Activated CD4-positive, alpha-beta T cell treated with anti-CD3 and anti-CD28 coated beads, Interleukin-2, amount 50 U/mL, for 48 hours (primary cell): Measurements from ENCODE around the gene CERS6.
"Not testable (repeated sequence)": the region's sequence is repeated elsewhere in the genome, so short reads cannot be mapped to it uniquely, and the experiment has no call there.

ENCODE experiments used
- DNase-seq, 2 experiments: peaks; one replicate each; pipeline ENCODE4 v3.0.0-alpha.2; 2020

The CERS6 gene, protein sequence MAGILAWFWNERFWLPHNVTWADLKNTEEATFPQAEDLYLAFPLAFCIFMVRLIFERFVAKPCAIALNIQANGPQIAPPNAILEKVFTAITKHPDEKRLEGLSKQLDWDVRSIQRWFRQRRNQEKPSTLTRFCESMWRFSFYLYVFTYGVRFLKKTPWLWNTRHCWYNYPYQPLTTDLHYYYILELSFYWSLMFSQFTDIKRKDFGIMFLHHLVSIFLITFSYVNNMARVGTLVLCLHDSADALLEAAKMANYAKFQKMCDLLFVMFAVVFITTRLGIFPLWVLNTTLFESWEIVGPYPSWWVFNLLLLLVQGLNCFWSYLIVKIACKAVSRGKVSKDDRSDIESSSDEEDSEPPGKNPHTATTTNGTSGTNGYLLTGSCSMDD

DNA sequence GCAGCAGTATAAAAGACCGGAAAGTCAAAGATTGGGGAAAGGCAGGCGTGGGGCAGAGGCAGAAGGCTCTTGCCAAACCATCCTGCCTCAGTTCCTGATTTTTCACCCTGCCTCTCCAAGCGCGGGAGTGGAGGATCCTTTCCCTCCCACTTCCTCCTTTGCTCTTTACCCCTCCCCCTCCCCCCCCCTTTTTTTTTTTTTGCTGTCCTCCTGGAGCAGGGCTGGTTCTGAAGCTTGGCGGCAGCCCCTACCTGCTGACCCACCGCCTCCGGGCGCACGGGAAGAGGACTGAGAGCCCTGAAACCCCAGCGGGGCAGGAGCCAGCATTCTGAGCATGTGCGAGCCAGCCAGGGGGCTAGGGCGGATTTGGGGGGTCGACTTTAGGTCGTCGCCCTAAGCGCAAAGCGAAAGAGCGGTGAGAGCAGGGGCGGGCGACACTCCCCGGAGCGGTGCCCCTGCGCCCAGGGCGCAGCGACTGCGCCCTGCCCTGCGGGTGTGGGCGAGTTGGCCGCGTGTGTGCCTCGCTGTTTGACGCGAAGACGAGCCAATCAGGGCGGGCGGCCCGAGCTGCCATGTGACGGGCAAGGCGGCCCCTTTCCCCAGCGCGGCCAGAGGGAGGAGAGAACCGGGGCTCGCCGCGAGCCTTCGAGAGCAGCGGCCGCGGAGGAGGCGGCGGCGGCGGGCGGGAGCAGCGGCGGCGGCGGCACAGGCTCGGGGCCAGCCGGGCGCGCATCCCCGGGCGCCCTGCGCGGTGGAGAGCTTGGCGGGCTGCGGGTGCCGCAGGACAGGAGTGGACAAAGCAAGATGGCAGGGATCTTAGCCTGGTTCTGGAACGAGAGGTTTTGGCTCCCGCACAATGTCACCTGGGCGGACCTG lies at the start of gene CERS6:
Gene CERS6 (plus strand): TSS at position 628 of the 876 bp plus-strand sequence. CDS start 177 bp downstream, at position 805.
- DNase-seq = peak; percentile 88 to 91

DNA sequence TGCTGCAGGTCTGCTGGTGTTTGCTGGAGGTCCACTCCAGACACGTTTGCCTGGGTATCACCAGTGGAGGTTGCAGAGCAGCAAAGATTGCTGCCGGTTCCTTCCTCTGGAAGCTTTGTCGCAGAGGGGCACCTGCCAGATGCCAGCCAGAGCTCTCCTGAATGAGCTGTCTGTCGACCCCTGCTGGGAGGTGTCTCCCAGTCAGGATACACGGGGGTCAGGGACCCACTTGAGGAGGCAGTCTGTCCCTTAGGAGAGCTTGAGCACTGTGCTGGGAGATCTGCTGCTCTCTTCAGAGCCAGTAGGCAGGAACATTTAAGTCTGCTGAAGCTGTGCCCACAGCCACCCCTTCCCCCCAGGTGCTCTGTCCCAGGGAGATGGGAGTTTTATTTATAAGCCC lies 43.8 kb upstream of the CERS6 start:
- DNase-seq = not testable (repeated sequence)

DNA sequence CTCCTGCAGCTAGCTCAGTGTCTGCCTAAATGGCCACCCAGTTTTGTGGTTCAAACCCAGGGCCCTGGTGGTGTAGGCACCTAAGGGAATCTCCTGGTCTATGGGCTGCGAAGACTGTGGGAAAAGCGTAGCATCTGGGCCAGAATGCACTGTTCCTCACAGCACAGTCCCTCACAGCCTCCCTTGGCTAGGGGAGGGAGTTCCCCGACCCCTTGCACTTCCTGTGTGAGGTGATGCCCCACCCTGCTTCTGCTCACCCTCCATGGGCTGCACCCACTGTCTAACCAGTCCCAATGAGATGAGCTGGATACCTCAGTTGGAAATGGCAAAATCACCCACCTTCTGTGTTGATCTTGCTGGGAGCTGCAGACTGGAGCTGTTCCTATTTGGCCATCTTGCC lies 43.0 kb upstream of the CERS6 start:
- DNase-seq = not testable (repeated sequence)

DNA sequence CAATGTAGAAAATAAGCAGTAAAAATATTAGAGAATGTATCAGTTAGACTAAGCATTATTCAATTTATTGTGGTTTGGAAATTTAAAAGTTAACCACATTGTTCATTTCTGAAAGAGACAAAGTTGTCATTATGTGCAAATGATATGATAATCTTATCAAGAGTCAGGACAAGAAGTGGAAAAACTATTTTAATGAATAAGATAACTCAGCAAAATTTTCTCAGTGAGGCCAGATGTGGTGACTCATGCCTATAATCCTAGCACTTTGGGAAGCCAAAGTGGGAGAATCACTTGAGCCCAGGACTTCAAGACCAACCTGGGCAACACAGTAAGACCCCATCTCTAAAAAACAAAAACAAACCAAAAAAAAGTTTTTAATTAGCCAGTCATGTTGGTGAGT lies 39.5 kb upstream of the CERS6 start:
- DNase-seq = no peak

DNA sequence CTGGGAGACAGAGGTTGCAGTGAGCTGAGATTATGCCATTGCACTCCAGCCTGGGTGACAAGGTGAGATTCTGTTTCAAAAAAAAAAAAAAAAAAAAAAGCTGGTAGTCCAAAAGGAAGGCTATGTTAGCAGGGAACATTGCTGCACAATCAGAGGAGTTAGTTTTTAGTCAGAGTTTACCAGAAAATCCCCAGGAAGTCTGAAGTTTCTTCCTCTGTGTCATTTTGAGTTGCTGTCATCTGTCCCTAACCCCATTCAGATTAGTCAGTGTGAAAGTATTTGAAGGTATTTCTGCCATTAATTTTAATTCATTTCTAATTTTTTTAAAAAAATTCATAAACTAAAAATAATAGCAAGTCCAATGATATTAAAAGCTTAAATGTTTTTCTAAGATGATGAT lies 33.5 kb upstream of the CERS6 start:
- no peak for DNase-seq

DNA sequence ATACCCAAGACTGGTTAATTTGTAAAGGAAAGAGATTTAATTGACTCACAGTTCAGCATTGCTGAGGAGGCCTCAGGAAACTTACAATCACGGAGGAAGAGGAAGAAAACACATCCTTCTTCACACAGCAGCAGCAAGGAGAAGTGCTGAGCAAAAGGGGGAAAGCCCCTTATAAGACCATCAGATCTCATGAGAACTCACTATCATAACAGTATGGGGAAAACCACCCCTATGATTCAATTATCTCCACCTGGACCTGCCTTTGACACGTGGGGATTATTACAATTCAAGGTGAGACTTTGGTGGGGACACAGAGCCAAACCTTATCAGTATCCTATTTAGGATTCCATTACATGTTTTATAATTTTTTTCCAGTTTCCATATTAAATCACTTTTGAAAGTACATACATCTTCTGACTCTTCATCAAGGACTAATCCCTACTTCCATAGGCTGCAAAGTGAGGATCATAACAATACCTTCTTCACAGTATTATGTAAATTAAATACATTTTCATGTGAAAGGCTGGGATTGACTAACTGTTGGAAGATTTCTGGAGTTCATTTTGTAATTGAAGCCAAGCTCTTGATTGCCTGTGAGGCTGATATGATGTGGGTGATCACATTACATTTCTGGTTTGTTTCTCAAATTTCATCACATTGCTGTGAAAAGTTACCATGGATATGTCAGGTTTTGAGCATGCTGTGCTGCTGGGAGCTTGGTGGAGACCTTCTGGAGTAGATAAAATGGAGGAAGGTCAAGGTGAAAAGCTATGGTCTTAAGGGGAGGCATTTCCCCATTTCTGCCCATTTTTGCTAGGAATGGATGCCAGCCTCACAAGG lies 31.7 kb upstream of the CERS6 start:
- no peak for DNase-seq

DNA sequence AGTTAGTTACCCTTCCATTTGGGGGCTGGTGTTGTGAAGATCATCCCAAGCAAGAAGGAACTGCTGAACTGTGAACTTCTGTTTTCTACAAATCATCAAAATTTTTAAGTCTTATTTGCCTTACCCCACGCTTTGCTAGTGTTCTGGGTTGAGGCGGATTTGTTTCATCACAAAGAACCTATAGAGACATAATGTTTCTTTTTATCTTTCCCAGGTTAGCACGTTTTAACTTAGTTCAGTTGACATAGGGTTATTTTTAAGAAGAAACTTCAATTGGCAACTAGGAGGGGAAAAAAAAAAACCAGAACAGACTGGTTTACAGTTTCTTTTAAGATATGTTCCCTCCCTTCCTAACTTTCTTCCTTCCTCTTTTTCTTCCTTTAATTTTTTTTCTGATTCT lies 31.1 kb upstream of the CERS6 start:
- DNase-seq = no peak

DNA sequence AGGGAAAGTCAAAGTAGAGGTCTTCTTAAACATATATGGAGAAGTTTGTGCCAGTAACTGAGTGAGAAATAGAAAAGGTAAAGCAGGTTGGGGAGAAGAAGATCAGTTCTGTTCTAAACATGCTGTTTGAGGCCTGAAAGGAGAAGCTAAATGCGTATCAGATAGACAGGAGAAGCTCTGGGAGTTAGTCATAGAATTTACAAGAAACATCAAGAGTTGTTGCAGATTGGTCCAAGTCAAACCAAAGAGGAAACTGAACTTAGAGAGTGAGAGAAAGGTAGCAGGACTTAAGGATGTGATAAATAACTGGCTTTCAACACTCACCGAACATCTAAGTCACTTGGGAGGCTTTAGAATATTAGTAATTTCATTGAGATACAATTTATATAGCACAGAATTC lies 29.2 kb upstream of the CERS6 start:
- DNase-seq = no peak

DNA sequence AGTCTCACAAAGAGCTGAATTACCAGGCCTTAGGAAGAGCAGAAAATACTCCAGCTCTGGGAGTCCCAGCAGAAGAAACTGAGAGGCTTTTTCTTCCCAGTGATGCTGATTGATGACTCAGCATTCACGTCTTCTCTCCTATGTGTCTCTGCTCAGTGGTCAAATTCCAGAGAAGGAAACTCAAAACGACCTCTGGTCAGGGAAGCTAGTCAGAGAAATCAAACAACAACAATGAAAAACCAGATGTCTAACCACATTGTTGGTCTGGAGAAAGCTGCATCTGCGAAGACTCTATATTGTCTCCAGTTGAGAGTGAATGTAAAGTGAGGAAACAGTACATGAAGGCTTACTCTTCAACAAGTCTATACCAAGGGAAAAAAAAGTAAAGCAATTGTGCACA lies 28.6 kb upstream of the CERS6 start:
- DNase-seq = no peak

DNA sequence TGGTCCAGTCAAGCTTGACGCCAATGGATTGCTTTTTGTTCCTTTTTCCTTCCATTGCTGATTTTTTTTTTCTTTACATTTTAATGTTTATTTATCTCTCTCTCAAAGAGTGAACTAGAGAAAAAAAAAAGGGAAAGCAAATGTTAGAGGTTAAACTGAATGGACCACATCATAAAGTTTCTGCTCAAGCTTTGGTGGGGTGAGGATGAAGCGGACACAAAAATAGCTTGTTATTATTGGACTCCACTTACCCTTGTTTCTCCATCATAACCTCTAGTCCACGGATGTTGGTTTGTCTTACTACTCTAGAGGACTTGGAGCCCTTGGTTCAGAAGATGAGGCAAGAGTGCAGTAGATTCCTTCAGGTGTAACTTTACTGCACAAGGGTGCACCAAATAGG lies 27.6 kb upstream of the CERS6 start:
- no peak for DNase-seq

DNA sequence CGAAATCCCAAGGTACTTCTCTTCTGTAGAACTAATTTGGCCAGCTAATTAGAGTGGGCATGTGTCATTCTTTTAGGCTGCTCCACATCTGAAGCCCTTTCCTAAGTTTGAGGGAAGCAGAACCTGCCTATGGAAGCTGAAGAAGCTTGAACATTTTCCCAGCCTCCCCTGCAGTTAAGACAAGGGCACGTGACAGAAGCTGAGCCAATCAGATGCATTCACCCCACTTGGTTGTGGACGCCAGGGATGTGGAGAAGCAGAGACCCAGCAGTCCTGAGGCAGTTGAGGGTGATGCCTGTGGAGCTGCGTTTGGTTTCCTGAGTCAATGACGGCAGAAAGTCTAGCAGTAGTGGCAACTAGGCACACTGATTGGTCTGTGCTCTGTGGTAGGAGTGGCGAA lies 26.1 kb upstream of the CERS6 start:
- no peak for DNase-seq

DNA sequence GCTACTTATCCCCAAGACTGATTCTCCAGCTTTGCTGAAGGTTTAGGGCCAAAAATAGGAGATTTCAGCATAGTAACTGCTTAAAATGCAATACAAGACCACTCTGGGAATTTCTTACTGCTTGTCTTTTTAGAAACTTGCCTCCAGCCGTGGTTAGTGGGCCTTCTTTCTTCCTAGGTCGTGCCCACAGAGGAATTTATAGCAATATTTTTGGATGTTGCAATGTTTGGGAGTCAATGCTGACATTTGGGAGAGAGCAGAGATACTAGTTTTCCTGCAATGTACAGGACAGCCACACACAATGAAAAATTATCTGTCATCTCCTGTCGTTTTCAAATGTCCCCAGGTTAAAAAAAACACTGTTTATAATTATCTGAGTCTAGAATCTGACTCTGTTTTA lies 25.6 kb upstream of the CERS6 start:
- DNase-seq = no peak

DNA sequence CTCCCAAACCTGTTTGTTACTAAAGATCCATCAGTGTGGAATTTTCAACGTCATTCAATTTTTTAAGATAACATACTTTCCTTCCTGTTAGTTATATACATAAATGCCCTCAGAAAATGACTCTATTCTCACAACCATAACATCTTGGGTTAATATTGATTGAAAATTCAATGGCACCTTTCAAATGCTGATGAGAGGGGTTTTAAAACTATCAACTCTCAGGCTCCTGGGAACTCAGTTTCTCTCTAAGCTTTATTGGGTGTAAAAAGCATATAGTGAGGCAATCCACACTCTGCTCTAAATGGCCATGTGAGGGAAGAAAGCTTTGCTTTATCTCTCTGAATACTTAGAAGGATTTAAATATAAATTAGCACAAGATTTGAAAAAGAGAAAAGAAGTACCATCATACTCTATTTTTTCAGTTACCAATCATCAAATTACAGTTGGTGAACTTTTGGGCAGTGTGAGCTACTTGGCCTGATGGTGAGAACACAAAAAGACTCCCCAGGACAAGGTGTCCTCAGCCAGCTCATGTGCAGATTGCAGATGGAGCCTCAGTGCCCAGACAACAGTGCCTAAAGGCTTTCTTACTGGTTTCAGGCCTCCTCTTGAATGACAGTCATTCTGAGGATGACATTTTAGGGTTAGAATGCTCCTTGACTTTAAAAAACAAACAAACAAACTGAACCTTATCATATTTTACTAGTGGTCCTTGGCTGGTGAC lies 24.6 kb upstream of the CERS6 start:
- no peak for DNase-seq

DNA sequence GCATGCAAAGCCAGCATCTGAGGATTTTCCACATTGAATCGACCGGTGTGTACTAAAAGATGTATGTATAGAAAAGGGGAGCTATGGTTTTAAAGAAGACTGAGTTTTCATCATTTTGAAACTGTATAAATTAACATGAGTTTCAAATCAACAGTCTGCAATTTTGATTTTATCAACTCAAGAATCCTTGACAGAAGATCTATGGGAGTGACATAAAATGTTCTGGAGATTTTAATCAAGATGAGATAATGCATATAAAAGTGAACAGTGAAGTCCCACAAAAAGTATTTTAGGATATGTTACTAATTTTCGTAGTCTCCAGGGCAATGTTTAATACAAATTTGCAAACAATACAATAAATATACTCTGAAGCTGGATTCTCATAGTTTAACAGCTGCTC lies 24.0 kb upstream of the CERS6 start:
- no peak for DNase-seq

DNA sequence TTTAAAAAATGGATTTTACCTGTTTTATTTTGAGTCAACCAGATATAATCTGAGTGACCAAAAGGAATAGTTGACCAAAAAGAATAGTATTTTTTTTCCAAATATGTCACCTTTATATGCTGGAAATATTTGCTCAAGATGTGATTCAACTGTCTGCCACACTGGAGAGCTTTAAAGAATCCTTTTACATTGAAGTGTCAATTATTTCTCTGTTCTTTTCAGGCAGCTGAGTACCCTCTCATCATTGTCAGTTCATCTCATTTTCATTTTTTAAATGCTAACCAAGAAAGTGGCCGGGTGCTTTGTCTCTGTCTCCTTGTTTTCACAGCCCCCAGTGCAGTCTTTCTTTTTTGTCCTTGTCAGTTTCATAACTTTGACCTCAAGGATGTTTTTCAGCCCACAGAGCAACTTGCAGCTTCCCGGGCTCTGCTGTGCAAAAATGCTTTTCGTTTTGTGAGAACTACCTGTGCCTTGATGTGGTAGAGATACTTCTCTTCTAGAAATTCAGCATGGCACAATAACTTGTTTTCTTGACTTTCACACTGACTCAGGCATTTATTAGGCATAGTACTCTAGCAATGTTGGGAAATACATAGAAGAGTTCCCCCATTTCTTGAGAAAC lies 23.4 kb upstream of the CERS6 start:
- peak; percentile 25 to 46 for DNase-seq

DNA sequence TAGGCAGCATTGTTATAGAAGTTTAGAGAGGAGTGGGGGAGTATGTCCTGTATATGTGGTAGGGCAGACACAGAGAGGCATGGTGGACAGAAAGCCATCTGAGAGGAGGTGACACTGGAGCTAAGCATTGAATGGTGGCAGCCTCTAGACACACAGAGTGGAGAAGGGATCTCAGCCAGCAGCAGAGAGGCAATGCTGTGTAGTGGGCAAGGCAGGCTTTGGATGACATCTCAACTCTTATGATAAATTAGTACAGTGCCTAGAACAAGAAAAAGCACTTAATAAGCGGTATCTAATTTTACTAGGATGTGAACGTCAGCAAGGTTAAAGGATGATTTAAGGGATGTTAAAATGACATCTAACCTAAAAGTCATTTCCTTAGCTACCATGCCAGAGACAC lies 22.5 kb upstream of the CERS6 start:
- DNase-seq = no peak

DNA sequence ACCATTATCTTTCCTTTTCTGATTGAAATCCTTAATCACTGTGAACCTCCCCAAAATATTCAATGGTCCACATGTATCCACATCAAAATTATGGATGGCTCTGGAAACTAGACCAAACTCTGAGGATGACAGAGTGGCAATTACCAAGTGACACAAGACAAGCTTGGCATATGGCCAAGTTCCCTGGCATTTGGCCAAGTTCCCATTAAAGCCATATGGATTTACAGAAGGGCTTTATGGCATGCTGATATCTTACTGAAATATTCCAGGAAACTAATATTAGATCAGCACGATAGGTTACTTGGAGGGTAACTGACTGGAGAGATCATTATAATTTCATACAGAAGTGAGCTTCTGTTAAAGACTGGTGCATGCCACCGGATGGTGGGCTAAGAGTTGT lies 21.9 kb upstream of the CERS6 start:
- no peak for DNase-seq

DNA sequence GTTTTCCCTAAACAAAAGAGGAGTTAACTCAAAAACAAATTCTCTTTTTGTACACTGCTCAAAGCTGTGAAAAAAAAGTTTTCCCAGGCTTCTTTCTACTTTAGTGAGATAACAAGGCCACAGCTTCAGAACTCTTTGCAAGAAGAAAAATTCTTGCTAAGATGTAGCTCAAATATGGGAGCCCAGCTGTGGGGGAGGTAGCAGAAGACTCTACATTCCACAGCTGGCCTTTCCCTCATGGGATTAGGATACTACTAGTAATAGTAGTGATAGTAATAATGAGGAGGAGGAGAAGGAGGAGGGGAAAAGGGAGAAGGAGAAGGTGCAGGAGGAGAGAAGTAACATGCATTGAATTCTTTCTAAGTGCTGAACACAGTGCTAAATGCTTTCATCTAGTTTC lies 19.2 kb upstream of the CERS6 start:
- no peak for DNase-seq

DNA sequence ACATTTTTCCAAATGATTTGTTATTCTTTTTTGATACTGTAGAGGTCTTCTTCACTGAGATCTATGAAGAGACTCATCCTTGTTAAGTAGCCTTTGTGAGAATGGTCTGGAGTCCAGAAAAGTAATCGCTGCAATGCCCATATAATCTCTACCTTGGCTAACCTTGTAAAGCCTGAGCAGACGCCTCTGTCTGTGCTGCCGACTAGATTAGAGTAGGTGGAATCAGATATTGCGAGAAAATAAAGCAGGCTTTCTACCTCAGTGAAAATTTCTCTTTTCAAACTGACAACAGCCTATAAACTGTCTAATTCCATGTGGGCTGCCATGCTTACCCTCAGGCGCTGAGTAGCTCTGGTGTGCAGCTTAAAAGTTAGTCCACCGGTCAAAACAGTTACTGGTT lies 17.5 kb upstream of the CERS6 start:
- DNase-seq = no peak

DNA sequence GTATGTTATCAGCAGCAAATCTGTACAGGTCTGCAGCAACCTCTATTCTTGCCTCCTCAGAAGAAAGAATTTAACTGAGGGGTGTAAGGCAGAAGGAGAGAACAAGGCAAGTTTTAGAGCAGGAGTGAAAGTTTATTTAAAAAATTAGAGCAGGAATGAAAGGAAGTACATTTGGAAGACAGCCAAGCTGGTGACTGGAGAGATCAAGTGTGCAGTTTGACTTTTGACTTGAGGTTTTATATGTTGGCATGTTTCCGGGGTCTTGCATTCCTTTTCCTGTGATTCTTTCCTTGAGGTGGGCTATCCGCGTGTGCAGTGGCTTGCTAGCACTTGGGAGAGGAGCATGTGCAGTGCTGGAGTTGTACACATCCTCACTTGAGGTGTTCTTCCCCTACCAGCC lies 16.5 kb upstream of the CERS6 start:
- no peak for DNase-seq

DNA sequence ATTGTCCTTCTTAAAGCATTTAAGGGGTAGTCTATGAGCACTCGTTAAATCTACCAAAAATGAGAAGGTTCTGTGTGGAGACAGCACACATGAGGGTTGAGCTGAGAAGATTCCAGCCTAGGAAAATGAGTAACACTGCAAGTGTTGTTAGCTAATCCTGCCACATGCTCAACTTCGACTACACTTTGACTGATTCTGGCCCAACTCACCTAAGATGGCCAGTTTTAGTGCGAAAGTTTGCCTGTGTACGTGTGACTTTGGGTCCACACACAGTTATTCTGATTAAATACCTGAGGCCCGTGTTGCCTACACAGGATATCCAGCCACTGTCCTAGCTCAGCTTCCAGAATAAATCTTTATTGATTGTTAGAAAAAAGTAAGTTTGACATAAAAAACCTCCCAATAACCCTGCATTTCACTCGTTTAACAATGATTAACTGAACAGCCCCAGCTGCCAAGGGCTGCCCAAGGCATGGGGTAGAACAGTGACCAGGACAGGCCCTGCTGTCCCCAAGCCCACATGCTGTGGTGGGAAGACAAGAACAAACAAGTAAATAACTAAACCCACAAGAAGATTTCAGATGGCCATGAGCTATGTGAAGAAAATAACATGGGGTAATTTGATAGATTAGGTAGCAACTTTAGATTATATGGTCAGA lies 14.7 kb upstream of the CERS6 start:
- DNase-seq = no peak

DNA sequence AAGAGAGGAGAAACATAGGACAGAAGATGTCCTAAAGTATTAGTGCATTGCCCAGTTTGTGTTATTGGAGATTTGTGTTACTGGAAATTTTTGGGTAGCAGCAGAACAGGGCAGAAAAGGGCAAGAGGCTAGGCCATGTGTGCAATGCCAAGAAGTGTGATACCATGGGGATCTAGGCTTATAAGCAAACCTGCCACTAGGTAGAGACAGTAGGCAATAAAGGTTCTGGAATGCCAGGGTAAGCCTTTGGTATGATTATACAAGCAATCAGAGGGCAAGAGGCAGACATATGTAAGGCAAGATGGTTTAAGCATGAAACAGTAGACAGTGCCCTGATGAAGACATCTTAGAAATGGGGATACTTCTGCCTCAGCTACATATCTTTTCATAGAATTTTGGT lies 12.3 kb upstream of the CERS6 start:
- DNase-seq = no peak
